Aorta (tissue), 5 donors: ENCODE results near the gene UBE2E1. TPM values are rescaled to one million over a fixed set of nuclear protein-coding genes. Genes with fewer than 3 reads are reported as not detected.
A peak's percentile ranks its signal among the peaks of the same experiment; 100 is the strongest.

Experiments used
- ATAC-seq: fragments of 200-7000 bp; cut with Tn5 transposase; one replicate; pipeline ENCODE4 v1.9.1; 2022; ENCODE audit warnings: moderate library complexity; ENCODE audit not compliant: low FRiP score
- DNase-seq, 2 donors: peaks; one replicate each; pipeline ENCODE4 v3.0.0-alpha.2; 2020
- H3K27ac ChIP-seq, 2 donors: one replicate each; pipeline ENCODE4 v1.5.1; 2013; ENCODE audit warnings: low read length in 2 of 2, mild to moderate bottlenecking in 2 of 2, moderate library complexity in 2 of 2, control low read depth in 1 of 2, inconsistent platforms in 1 of 2, low read depth in 1 of 2
- H3K27me3 ChIP-seq, 2 donors: one replicate each; pipeline ENCODE4 v1.6.1; 2013; ENCODE audit warnings: control low read depth in 1 of 2, low read length in 1 of 2, mild to moderate bottlenecking in 1 of 2, moderate library complexity in 1 of 2; ENCODE audit not compliant: insufficient read depth in 2 of 2, control insufficient read depth in 1 of 2
- H3K36me3 ChIP-seq, 2 donors: one replicate each; pipeline ENCODE4 v1.6.1; 2013; ENCODE audit warnings: control low read depth in 1 of 2, low read length in 1 of 2, mild to moderate bottlenecking in 1 of 2; ENCODE audit not compliant: insufficient read depth in 2 of 2, control insufficient read depth in 1 of 2
- H3K4me1 ChIP-seq, 2 donors: one replicate each; pipeline ENCODE4 v1.6.1; 2013; ENCODE audit warnings: low read length in 2 of 2, control low read depth in 1 of 2, mild to moderate bottlenecking in 1 of 2, moderate library complexity in 1 of 2; ENCODE audit not compliant: insufficient read depth in 2 of 2, control insufficient read depth in 1 of 2
- H3K4me3 ChIP-seq, 2 donors: one replicate each; pipeline ENCODE4 v1.5.1; 2013; ENCODE audit warnings: low read length in 2 of 2, control low read depth in 1 of 2, mild to moderate bottlenecking in 1 of 2
- H3K9me3 ChIP-seq: one replicate; pipeline ENCODE4 v1.6.1; 2013; ENCODE audit warnings: mild to moderate bottlenecking, low read length; ENCODE audit not compliant: control insufficient read depth
- WGBS, 2 donors: extraction: QIAGEN DNeasy Blood & Tissue Kit; methylation state at CpG; one replicate each; pipeline ENCODE4 v1.1.7; 2013; 5-methylcytosine and 5-hydroxymethylcytosine counted together
- intact Hi-C, 2 donors: fragments of 100-400 bp; cut with DNase I; formaldehyde crosslinking; loops; one replicate each; pipeline versions ENCODE4 v1.14.2 to v1.15.0; 2022
- polyA plus RNA-seq, 2 donors: library from polyadenylated mRNA; stranded (reverse); fragments of 200-250 nt; gene quantifications; one replicate each; pipeline ENCODE4 v1.2.3, GENCODE V29; 2013
- total RNA-seq, 2 donors: library from RNA; stranded (reverse); fragmentation: NEBNext Ultra II Directional; extraction: Animal tissue kit (Norgen Biotek cat#: 25700); gene quantifications; one replicate each; pipeline ENCODE4 v1.2.1, GENCODE V29; 2021
- donor health status: healthy with polysubstance abuse.
- donor health status: Bipolar disorder and iron deficiency.
- donor health status: DM: no; HTN: no; CAD: no.
- donor health status: DM: no; HTN: no; CAD: no.
- donor health status: DM: yes; HTN: yes; CAD: no.

The UBE2E1 gene
- total and polyA plus RNA-seq, 4 donors, result 62.2 to 128 (median 92.0) TPM

DNA sequence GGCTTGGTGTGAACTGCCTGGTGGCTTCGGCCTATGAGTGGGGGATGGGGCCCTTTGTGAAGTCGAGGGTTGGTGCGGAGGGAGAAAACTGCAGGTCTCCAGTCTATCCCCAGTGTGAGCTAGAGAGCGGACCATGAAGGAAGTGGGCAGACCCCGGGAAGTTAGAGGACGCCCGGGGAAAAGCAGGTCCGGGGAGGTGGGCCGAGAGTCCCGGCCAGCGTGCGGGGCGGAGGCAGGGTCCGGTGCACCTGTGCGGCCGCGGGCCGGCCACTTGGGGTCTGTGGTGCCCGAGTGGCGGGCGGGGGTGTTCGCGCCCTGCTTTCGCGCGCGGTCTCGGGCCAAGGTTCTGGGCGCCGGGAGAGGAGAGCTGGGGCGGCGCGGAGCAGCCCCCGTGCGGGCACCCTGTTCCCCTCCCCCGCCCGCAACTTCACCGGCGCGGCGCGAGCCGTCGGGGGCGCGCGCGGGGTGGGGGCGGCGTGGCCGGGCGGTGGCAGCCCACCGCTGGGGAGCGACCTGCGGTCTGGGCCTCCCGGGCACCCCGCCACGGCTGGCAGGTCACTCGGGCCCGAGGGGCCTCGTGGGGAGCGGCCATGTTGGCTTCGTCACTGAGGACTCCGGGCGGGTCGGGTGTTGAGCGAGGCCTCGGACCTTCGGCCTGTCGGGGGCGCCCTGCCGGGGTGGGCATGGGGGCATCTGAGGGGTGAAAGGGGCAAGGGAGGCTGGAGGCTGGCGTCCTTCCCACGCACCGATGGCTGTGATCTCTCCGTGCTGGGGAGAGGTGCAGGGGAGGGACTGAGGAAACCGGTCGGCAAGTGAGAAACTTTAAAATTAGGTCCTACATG lies 4.8 kb downstream of the UBE2E1 start:
- ATAC-seq (peak; percentile 47), DNase-seq (peak; percentile 68 to 90)
- intact Hi-C loops, result no loop called here
- no peaks in the 10 kb centered on the region for H3K27me3 ChIP-seq
- no peaks in the 10 kb centered on the region for H3K36me3 ChIP-seq
- WGBS, 2 donors, result 1 to 2% methylated on average over 25 to 78 of the region's 78 CpGs
- no peaks in the 10 kb centered on the region for H3K9me3 ChIP-seq
- peak overlapping the region; percentile 43 to 90 for H3K4me3 ChIP-seq
- H3K4me1 ChIP-seq, result no peaks in the 10 kb centered on the region
- peak overlapping the region; percentile 43 to 54 for H3K27ac ChIP-seq

DNA sequence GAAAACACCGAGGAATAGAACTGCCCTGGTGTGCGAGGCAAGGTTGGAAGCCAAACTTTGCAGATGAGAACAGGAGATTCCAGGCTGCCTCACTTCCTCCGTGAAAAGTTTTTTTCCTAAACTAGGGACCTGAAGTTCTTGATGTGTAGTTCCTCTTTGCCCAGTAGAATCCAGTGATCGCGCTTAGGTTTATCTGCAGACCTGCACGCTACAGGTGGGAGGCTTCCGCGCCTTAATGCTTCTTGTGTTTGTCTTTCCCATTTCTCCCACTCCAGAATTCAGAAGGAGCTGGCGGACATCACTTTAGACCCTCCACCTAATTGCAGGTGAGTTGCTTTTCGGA lies 5.4 kb downstream of the UBE2E1 start:
- WGBS, 2 donors, result 48 to 52% methylated on average over 10 of the region's 10 CpGs
- Histone ChIP-seq H3K4me1 (no peaks in the 10 kb centered on the region), H3K27me3 (no peaks in the 10 kb centered on the region), H3K4me3 (peak overlapping the region in 1 of 2 donors; percentile 43), H3K36me3 (no peaks in the 10 kb centered on the region), H3K27ac (no peak overlapping the region), H3K9me3 (no peaks in the 10 kb centered on the region)
- DNase-seq (no peak), ATAC-seq (no peak)
- intact Hi-C loops, result no loop called here

DNA sequence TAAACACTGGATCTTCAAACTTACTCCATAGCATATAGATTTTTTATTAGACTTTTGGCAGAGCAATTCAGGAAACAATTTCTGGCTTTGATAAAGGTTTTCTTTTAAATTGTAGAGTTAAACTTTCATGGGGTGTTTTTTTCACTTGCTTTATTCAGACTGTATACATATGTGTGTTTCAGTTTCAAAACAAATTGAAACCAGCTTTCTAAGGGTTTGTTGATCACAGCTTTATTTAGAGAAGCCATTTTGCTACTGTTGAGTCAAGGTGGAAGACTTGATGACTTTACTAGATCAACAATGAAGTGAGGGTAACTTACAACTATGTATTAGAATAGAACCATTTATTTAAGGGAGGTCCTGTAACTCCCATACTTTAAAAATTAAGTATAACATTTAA lies 6.2 kb downstream of the UBE2E1 start:
- H3K4me1 ChIP-seq, result no peaks in the 10 kb centered on the region
- no peaks in the 10 kb centered on the region for H3K27me3 ChIP-seq
- no peak for ATAC-seq
- no peaks in the 10 kb centered on the region for H3K9me3 ChIP-seq
- no peak overlapping the region for H3K4me3 ChIP-seq
- intact Hi-C loops, result no loop called here
- no peak overlapping the region for H3K27ac ChIP-seq
- H3K36me3 ChIP-seq, result no peaks in the 10 kb centered on the region
- DNase-seq, result no peak

DNA sequence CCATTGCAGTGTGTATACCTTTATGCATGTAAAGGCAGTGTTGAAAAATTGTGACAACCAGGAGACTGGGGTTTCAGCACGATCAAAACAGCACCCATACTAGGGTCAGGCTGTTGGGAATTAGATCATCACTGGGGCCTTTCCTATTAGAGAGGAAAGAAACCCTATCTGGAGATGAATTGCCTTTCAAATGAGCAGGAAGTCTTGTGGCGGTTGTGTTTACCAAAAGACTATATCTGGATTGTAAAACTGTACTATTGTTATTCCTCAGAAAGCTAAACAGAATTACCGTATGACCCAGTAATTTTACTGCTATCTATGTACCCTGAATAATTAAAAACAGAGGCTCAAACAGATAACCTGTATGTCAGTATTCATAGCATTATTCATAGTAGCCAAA lies 10.1 kb downstream of the UBE2E1 start:
- no peak overlapping the region for H3K27ac ChIP-seq
- DNase-seq (no peak), ATAC-seq (no peak)
- H3K27me3 ChIP-seq, result no peaks in the 10 kb centered on the region
- 73 to 80% methylated on average over 3 of the region's 3 CpGs for WGBS, 2 donors
- intact Hi-C loops, result no loop called here
- H3K36me3 ChIP-seq, result no peaks in the 10 kb centered on the region
- no peak overlapping the region for H3K4me3 ChIP-seq
- no peaks in the 10 kb centered on the region for H3K4me1 ChIP-seq
- H3K9me3 ChIP-seq, result no peaks in the 10 kb centered on the region

DNA sequence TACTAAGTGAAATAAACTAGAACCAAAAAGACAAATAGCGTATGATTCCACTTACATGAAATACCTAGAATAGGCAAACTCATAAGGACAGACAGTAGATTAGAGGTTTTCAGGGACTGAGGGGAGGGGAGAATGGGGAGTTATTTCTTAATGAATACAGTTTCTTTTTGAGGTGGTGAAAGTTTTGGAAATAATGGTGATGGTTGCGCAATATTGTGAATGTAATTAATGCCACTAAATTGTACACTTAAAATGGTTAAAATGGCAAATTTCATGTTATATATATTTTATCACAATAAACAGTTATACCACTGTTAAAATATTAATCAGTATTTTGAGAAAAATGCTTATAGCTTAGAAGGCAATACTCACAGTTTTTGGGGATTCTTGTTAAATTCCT lies 11.0 kb downstream of the UBE2E1 start:
- no peaks in the 10 kb centered on the region for H3K36me3 ChIP-seq
- no peak for ATAC-seq
- intact Hi-C loops, result no loop called here
- H3K4me3 ChIP-seq, result no peak overlapping the region
- no peaks in the 10 kb centered on the region for H3K27me3 ChIP-seq
- 99 to 100% methylated on average over 2 of the region's 2 CpGs for WGBS, 2 donors
- H3K9me3 ChIP-seq, result no peaks in the 10 kb centered on the region
- H3K4me1 ChIP-seq, result no peaks in the 10 kb centered on the region
- no peak for DNase-seq
- no peak overlapping the region for H3K27ac ChIP-seq

DNA sequence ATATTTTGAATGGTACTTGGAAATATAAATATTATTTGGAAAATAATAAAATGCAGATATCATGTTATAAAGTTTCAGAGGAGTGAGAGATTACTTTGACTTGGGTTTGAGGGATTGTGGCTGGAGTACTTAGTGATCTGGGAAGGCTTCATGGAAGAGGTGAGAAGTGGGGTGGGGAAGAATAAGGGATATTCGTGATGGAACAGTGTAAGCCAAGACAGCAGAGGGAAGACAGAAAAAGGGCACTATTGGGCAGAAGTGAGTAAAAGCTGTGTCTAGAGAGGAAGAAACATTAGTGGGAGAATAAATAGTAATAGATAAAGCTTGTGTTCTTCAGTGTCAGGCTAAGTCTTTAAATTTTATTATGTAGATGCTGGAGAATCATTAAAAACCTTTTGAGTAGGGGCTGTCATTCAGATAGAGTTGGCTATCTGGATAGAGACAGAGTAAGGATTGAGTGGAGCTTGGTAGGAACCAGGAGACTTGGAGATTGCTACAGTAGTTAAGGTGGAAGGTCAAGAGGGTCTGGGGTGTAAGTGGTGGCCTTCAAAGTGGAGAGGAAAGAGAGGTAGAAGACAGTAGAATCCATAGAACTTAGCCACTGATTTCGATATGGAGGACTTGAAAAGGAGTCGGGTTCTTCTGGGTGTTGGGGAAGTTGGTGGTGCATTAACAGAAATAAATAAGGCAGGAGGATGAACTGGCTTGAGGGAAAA lies 11.9 kb downstream of the UBE2E1 start:
- 94 to 97% methylated on average over 3 of the region's 3 CpGs for WGBS, 2 donors

DNA sequence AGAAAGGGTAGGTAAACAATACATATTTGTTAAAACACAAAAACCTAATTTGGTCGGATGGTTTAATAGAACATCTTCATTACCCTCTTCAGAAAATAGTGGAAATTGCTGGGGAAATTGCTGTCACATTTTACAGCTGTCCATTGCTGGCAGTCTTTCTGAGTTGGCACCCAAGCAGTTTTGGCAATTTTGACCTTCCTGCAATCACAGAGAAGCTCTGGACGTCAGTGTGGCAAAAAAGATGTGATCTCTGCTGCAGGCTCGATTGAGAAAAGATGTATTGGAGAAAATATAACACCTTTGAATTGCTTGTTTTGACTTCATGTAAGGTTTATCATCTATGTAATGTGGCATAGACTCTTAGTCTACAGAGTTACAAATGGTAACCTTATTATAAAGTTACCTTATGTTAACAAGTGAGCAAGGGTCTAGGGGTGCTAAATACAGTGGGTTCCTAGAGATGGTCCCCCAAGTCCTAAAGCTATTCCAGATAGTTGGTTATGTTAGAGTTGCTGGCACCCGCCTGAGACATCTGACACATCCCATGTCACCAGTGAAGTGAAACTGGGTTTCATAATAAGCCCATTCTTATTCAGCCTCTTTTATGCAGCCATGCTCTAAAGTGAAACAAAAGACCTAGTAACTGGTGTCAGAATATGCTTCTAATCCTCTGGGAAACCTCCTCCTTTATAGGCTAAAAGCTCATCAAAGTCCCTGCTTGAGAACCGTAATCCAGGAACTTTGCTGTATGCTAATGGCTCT lies 14.0 kb downstream of the UBE2E1 start:
- Histone ChIP-seq H3K9me3 (no peaks in the 10 kb centered on the region), H3K27ac (no peak overlapping the region), H3K4me1 (peaks cover 0 to 2% of the 10 kb centered on the region in 2 donors), H3K4me3 (no peak overlapping the region), H3K36me3 (no peaks in the 10 kb centered on the region), H3K27me3 (no peaks in the 10 kb centered on the region)
- WGBS, 2 donors, result 67 to 70% methylated on average over 5 of the region's 5 CpGs
- intact Hi-C loops, result no loop called here
- ATAC-seq (no peak), DNase-seq (no peak)

More for the DNA sequence above, 11.9 kb downstream of the UBE2E1 start:
- intact Hi-C loops, result no loop called here
- Histone ChIP-seq H3K36me3 (no peaks in the 10 kb centered on the region), H3K9me3 (no peaks in the 10 kb centered on the region), H3K27ac (no peak overlapping the region), H3K4me3 (no peak overlapping the region), H3K4me1 (no peaks in the 10 kb centered on the region), H3K27me3 (no peaks in the 10 kb centered on the region)
- ATAC-seq (no peak), DNase-seq (no peak)

DNA sequence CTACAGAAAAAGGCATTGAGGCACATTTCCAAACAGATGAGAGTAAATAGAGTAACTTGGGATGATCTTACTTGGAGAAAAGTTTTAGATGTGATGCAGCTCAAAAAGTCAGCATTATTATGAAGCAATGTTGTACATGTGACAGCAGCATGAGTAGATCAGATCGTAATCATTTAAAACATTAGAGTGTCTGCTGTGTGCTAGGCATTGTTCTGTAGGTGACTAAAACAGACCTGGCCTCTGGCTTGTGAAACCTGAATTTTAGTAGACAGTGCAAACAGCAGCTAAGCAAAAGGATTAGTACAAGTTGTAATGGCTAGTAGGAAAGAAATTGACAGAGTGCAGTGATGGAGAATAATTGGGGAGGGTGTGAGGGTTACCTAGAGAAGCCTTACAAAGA lies 15.1 kb downstream of the UBE2E1 start:
- no peaks in the 10 kb centered on the region for H3K9me3 ChIP-seq
- no peaks in the 10 kb centered on the region for H3K27me3 ChIP-seq
- intact Hi-C loops, result no loop called here
- H3K27ac ChIP-seq, result no peak overlapping the region
- no peaks in the 10 kb centered on the region for H3K36me3 ChIP-seq
- peaks cover 0 to 2% of the 10 kb centered on the region in 2 donors for H3K4me1 ChIP-seq
- ATAC-seq, result no peak
- H3K4me3 ChIP-seq, result no peak overlapping the region
- WGBS, 2 donors, result 95 to 97% methylated on average over 1 of the region's 1 CpG
- DNase-seq, result no peak
